Progenitor cell of endocrine pancreas (in vitro differentiated cells): Measurements from ENCODE around the gene CYP4F22. TPM values are rescaled to one million over a fixed set of nuclear protein-coding genes. Genes with fewer than 3 reads are reported as not detected.

Experiments
- DNase-seq: peaks from one replicate; pipeline ENCODE4 v3.0.0; 2021; ENCODE audit warnings: low spot score; ENCODE audit not compliant: unreplicated experiment
- H3K27ac Mint-ChIP-seq: 2 replicates; pipeline ENCODE4 v1.8.0; 2021; ENCODE audit warnings: mild to moderate bottlenecking, moderate library complexity, mixed read lengths
- H3K27me3 Mint-ChIP-seq: 2 replicates; pipeline ENCODE4 v1.8.0; 2021; ENCODE audit warnings: mixed read lengths
- H3K36me3 Mint-ChIP-seq: 2 replicates; pipeline ENCODE4 v1.8.0; 2022; ENCODE audit warnings: mixed read lengths; ENCODE audit not compliant: insufficient read depth
- H3K4me1 Mint-ChIP-seq: 2 replicates; pipeline ENCODE4 v1.8.0; 2021; ENCODE audit warnings: low read depth, mixed read lengths
- H3K4me3 Mint-ChIP-seq: 2 replicates; pipeline ENCODE4 v1.8.0; 2021; ENCODE audit warnings: low read depth, mild to moderate bottlenecking, moderate library complexity, mixed read lengths
- H3K9me3 Mint-ChIP-seq: 2 replicates; pipeline ENCODE4 v1.8.0; 2021; ENCODE audit warnings: low read depth, mixed read lengths
- total RNA-seq: library from RNA; stranded (reverse); gene quantifications from 2 replicates; pipeline ENCODE4 v1.2.1, GENCODE V29; 2021
- TF ChIP-seq, protein P1 (sequence below): fragments of 200-600 bp; sonication (generic); IDR thresholded peaks from one replicate; pipeline ENCODE4 v1.5.0; 2021; ENCODE audit warnings: antibody characterized with exemption, mild to moderate bottlenecking; ENCODE audit not compliant: unreplicated experiment

Gene CYP4F22
- total RNA-seq, 1 donor from 2014 or later, result not detected

DNA sequence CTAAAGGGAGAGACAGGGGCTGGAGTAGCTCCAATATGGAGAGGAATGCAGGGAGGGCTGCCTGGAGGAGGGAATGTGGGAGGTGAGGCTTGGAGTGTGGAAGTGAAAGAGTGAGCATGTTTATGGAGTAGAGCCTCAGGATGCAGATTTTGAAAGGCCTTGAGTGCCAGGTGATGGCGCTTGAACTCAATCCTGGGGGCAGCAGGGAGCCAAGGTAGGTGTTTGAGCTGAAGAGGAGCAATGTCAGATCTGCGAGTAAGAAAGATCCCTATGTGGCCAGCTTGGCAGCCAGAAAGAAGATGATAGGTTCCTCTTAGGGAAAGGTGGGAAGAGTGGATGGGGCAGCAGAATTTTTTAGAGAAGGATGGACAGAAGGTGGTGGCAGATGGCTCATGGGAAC is 40.3 kb downstream of the CYP4F22 start:
- DNase-seq, result no peak
- Mint-ChIP-seq H3K4me1 (no peaks in the 10 kb centered on the region), H3K36me3 (no peaks in the 10 kb centered on the region), H3K27me3 (no peaks in the 10 kb centered on the region), H3K4me3 (no peak overlapping the region), H3K9me3 (peaks cover 18% of the 10 kb centered on the region), H3K27ac (no peak overlapping the region)
- TF ChIP-seq, protein P1, sequence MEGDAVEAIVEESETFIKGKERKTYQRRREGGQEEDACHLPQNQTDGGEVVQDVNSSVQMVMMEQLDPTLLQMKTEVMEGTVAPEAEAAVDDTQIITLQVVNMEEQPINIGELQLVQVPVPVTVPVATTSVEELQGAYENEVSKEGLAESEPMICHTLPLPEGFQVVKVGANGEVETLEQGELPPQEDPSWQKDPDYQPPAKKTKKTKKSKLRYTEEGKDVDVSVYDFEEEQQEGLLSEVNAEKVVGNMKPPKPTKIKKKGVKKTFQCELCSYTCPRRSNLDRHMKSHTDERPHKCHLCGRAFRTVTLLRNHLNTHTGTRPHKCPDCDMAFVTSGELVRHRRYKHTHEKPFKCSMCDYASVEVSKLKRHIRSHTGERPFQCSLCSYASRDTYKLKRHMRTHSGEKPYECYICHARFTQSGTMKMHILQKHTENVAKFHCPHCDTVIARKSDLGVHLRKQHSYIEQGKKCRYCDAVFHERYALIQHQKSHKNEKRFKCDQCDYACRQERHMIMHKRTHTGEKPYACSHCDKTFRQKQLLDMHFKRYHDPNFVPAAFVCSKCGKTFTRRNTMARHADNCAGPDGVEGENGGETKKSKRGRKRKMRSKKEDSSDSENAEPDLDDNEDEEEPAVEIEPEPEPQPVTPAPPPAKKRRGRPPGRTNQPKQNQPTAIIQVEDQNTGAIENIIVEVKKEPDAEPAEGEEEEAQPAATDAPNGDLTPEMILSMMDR, result no peak

DNA sequence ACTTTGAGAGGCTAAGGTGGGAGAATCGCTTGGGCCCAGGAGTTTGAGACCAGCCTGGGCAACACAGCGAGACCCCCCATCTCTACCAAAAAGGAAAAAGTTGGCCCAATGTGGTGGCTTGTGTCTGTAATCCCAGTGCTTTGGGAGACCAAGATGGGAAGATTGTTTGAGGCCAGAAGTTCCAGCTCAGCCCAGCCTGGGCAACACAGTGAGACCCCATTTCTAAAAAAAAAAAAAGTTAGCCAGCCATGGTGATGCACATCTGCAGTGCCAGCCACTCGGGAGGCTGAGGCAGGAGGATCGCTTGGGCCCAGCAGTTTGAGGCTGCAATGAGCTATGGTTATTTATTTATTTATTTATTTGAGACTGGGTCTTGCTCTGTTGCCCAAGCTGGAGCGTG is 41.3 kb downstream of the CYP4F22 start:
- H3K27ac Mint-ChIP-seq, result no peak overlapping the region
- H3K4me1 Mint-ChIP-seq, result no peaks in the 10 kb centered on the region
- peaks cover 4% of the 10 kb centered on the region for H3K27me3 Mint-ChIP-seq
- TF ChIP-seq, protein P1, result no peak
- H3K36me3 Mint-ChIP-seq, result no peaks in the 10 kb centered on the region
- DNase-seq, result no peak
- no peak overlapping the region for H3K4me3 Mint-ChIP-seq
- peaks cover 18% of the 10 kb centered on the region for H3K9me3 Mint-ChIP-seq

DNA sequence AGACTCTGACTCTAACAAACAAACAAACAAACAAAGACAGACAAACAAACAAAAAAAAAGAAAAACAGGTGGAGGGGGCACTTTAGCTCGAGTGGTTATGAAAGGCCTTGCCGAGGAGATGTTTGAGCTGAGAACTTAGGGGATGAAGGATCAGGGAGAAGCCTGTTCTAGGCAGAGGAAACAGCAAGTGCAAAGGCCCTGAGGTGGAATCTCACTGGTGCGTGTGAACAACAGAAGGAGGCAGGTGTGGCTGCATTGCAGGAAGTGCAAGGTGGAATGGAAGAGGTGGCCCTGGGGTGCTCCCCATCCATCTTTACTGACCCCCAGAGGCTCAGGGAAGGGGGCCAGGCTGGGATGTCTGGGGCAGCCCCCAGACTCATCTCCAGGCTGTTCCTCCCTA is 41.9 kb downstream of the CYP4F22 start:
- Mint-ChIP-seq H3K27ac (no peak overlapping the region), H3K27me3 (peaks cover 10% of the 10 kb centered on the region)

DNA sequence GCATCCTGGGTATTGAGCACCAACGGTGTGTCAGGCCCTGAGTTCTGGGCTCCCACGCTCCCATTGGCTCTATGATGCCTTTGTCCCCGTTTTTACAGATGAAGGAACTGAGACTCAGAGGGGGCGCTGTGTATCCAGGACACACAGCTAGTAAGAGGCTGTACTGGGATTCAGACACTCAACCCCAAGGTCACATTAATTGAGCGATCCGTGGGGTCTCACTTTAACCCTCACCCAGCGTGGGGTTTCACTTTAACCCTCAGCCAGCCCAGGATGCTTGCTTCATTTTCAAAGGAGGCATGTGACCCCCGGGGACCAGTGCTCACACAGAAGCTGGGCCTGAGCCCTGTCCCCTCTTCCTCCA is 42.6 kb downstream of the CYP4F22 start:
- H3K4me1 Mint-ChIP-seq, result no peaks in the 10 kb centered on the region
- no peak overlapping the region for H3K27ac Mint-ChIP-seq
- no peak overlapping the region for H3K4me3 Mint-ChIP-seq
- TF ChIP-seq, protein P1, result no peak
- H3K27me3 Mint-ChIP-seq, result peaks cover 14% of the 10 kb centered on the region
- H3K36me3 Mint-ChIP-seq, result no peaks in the 10 kb centered on the region
- DNase-seq, result no peak
- peaks cover 18% of the 10 kb centered on the region for H3K9me3 Mint-ChIP-seq

More for the DNA sequence above, 41.9 kb downstream of the CYP4F22 start:
- H3K9me3 Mint-ChIP-seq, result peaks cover 18% of the 10 kb centered on the region
- no peak overlapping the region for H3K4me3 Mint-ChIP-seq
- H3K36me3 Mint-ChIP-seq, result no peaks in the 10 kb centered on the region
- no peaks in the 10 kb centered on the region for H3K4me1 Mint-ChIP-seq
- TF ChIP-seq, protein P1, result no peak
- DNase-seq, result no peak

DNA sequence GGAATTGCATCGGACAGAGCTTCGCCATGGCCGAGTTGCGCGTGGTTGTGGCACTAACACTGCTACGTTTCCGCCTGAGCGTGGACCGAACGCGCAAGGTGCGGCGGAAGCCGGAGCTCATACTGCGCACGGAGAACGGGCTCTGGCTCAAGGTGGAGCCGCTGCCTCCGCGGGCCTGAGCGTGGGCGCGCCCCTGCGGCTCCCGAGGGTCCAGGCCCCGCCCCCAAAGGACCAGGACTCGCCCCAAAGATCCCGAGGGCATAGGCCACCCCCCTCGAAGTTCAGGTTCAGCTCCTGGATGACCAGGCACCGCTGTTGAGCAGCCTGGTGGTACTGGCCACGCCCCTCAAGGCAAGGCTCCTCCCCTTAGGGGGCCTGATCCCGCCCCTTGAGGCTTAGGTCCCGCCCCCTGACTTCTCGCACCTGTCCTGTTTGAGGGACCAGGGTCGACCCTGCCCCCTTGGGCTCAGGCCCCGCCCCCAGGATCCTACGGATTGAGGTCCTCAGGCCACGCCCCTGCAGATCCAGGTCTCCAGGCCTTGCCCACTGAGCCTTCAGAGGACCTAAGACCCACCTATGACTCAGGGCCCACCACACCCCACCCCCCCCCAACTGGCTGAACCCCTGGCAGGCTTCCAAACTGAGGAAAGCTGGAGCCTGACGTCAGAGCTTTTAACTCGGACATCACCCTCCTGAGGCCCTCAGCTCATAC is 43.1 kb downstream of the CYP4F22 start:
- no peaks in the 10 kb centered on the region for H3K36me3 Mint-ChIP-seq
- H3K27ac Mint-ChIP-seq, result no peak overlapping the region
- H3K4me1 Mint-ChIP-seq, result peaks cover 1% of the 10 kb centered on the region
- TF ChIP-seq, protein P1, result no peak
- no peak overlapping the region for H3K4me3 Mint-ChIP-seq
- peaks cover 18% of the 10 kb centered on the region for H3K9me3 Mint-ChIP-seq
- no peak for DNase-seq
- H3K27me3 Mint-ChIP-seq, result peaks cover 18% of the 10 kb centered on the region
